GM21528 (cell line): ENCODE data around the gene KIF1A.

Experiments
- ATAC-seq: cut with Tn5 transposase; IDR thresholded peaks from one replicate; pipeline ENCODE4 v1.9.1; 2021; ENCODE audit warnings: mild to moderate bottlenecking, moderate library complexity; ENCODE audit not compliant: unreplicated experiment, low FRiP score

Gene KIF1A

GRCh38 chr2:240821429-240821778, 1.4 kb upstream of the KIF1A start:
- no peak for ATAC-seq

- ATAC-seq = no peak
These were observed 799 bp upstream of the KIF1A start for GRCh38 chr2:240820607-240821428.

- ATAC-seq = no peak
These were observed 727 bp downstream of the KIF1A start for GRCh38 chr2:240819126-240819857.

- no peak for ATAC-seq
These were observed 1.5 kb downstream of the KIF1A start for GRCh38 chr2:240818293-240819125.

- ATAC-seq = no peak
These were observed 2.3 kb downstream of the KIF1A start for GRCh38 chr2:240817496-240818292.

GRCh38 chr2:240816584-240817495, 3.2 kb downstream of the KIF1A start:
- no peak for ATAC-seq

GRCh38 chr2:240815761-240816583, 4.0 kb downstream of the KIF1A start:
- ATAC-seq = no peak

GRCh38 chr2:240814946-240815760, 4.9 kb downstream of the KIF1A start:
- ATAC-seq = no peak

- no peak for ATAC-seq
These were observed 5.7 kb downstream of the KIF1A start for GRCh38 chr2:240814280-240814679.

- no peak for ATAC-seq
These were observed 6.6 kb downstream of the KIF1A start for GRCh38 chr2:240813231-240813921.

GRCh38 chr2:240812721-240813120, 7.3 kb downstream of the KIF1A start:
- no peak for ATAC-seq

- no peak for ATAC-seq
These were observed 7.7 kb downstream of the KIF1A start for GRCh38 chr2:240812301-240812680.

- no peak for ATAC-seq
These were observed 8.4 kb downstream of the KIF1A start for GRCh38 chr2:240811346-240812300.

- no peak for ATAC-seq
These were observed 9.4 kb downstream of the KIF1A start for GRCh38 chr2:240810621-240811020.

GRCh38 chr2:240810199-240810598, 9.8 kb downstream of the KIF1A start:
- ATAC-seq = no peak

- ATAC-seq = no peak
These were observed 10.7 kb downstream of the KIF1A start for GRCh38 chr2:240809276-240809675.
